ENCODE results near the gene PITX1.

The PITX1 gene

DNA sequence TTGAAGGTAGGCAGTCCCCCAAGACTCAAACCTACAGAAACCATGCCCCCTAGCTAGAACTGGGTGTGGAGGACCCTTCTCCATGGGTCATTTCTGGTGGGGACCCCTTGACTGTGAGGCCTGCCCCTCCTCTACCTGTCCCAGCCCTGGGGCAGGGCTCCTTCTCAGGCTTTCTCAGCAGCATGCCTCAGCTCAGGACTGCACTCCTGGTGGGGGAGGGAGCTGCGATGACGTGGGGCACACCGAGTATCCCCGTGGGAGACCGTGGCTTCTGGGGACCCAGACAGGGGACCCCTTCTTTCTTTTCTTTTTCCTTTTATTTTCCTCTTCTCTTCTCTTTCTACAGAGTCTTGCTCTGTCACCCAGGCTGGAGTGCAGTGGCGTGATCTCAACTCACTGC, 27.0 kb upstream of the PITX1 start:
- DNase-seq: no peak

DNA sequence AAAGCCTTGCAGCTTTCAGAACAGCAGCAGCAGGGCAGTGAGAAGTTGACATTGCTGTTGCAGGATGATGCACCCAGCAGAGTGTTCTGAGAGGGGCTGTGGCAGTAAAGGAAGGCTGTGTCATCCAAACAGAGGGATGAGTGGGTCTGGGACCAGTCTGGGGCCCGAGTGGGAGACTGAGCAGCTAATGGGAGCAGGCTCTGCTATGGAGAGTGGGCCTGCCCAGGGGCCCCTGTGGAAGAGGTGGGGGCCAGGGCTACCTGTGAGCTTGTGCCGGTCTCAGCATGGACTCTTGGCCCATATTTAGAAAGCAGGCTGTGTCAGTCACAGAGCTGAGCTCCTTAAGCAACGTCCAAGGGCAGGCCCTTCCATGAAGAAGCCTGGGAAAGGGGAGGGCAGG, 26.0 kb upstream of the PITX1 start:
- no peak for DNase-seq

DNA sequence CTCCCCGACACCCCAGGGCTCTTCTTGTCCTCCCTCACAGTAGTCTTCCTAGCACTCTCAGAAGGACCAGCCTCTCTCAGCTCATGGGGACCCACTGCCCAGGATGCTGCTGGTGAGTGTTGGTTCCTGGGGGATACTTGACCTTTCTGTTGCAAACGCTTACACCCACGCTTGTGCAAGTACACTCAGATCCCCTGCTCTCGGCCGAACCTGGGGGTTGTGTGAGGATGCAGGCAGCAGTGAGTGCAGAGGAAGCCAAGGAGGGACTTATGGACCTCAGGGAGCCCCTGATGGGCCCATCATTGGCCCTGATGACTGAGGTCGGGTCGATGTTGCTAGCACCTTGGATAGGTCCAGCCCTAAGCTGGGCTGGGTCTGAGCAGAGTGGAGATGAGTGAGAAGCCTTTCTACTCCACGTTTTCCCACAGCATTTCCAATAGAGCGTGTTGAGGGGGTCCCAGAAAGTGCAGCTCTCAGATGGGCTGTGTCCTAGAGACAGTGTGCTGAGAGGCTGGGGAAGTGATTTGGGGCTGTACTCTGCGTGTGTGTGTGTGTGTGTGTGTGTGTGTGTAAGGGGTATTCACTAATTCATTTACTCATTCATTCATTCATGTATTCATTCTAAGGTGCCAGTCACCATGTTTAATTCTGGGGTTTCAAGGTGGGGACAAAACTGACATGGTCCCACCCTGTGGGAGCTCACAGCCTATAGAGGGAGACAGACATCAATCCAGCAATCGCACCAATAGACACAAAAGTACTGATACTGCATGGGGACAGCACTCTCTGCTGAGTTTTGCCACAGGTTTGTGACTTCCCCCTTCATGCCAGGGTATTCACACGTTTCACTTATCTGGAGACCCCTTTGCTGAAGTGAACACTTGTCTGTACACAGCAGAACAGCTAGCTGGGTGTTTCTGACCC, 25.2 kb upstream of the PITX1 start:
- no peak for DNase-seq

DNA sequence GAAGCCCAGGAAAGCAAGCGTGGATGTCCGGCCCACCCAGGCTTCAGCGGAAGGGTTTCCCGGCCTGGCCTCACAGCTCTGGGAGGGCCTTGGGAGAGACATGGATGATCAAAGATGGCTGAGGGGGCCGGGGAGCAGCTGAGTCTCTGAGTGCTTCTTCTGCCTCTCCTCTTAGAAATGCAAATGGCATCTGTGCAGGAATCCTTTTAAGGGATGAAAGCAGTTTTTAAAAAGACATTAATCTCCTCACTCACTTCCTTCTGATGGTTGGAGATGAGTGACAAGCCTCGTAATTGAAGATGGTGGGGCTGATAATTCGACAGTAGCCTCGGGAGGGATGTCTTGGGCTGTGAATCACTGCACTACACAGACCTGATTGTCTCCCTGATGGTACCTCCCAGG, 24.3 kb upstream of the PITX1 start:
- DNase-seq: no peak

DNA sequence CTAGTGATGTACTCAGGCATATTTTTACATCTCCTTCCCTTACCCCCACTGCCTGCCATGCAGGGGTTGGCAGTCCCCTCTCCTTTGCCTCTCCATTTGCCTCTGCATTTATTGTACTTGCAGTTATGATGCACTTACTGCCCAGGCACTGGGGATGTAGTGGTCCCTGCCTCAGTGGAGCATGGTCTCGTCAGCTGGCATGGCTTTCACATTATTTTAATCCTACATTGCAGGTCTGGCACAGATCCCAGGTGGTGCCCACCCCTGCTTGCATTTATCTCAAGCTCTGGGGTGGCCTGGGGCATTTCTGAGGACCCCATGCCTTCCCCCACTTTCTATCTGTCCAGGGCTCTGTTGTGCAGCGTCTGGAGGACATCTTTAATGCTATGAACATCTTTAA, 23.2 kb upstream of the PITX1 start:
- no peak for DNase-seq

DNA sequence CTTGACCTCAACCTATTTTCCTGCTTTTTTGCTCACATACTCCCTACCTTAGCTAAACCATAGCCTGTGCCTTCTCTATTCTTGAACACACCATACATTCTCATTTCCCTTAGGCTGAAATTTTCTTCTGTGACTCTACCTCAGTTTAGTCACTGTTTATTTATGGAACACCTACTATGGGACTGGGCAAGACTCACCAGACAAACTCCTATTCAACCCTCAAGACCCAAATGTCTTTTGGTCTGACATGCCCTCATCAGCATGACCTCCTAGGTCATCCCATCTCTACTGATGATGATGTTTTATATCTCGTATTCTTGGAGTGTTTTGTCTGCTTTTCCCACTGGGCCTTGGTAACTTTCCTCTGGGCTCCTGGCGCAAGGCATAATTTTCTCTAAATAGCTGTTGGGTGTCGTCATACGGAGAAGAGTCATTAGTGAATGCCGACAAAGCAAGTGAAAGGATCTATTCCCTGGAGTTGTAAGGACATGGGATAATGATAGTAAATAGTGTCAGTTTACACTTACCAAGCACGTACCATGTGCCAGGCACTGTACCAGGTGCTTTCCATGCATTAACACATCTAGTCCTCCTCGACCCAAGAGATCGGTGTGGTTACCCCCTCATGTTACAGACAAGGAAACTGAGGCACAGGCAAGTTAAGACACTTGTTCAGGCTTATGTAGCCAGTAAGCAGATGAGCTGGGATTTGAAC, 22.4 kb upstream of the PITX1 start:
- DNase-seq: no peak

DNA sequence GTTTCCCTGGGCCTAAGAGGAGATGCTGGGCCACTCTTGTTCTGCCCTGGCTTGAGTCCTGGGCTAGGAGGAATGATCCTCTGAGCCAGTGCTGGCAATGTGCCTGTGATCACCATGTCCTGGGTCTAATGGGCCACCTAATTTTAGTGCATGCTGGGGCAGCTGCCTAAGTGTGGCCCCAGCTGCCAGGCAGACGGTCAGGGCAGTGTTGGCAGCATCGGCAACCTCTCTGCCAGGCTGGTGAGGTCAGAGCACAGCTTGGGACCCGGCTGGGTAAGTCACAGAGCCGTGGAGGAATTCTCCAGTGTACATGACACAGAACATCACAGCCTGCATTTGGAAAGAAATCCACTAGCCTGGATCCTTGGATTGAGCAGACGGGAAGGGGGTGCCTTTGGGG, 21.4 kb upstream of the PITX1 start:
- DNase-seq: no peak

DNA sequence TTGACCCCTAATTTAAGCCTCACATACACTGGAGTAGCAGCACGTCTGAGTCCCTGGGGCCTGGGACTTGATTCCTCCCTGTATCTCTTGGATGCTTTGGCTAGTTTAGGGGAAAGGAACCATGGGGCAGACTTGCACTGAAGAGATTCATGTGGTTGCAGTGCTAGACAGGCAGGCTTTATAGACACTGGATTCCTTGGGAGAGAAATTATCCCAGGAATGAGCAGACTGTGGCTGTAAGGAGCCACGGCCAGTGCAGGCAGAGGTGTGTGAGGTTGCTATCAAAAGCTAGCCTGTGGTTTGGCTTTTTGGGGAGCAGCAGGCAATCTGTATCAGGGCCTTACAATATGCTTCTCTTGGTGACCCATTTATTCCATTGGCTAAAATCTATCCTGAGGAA, 20.5 kb upstream of the PITX1 start:
- DNase-seq: no peak

DNA sequence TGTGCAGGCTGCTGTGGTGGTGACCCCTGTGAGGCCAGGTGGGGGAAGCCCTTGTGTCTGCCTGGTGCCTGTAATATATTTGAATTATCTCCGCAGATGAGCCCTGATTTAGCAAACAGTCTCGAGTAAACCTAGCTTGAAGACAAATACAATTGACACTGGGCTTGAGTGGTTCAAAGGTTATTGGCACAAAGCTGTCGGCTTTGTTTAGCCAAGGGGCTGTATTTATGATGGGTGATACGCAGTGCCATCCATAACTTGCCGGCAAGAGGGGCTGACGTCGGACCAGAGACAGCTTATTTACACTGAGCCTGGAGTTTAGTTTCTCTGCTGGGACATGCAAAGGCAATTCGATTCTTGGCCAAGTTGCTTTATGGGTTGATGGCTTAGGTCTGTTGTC, 20.0 kb upstream of the PITX1 start:
- no peak for DNase-seq

DNA sequence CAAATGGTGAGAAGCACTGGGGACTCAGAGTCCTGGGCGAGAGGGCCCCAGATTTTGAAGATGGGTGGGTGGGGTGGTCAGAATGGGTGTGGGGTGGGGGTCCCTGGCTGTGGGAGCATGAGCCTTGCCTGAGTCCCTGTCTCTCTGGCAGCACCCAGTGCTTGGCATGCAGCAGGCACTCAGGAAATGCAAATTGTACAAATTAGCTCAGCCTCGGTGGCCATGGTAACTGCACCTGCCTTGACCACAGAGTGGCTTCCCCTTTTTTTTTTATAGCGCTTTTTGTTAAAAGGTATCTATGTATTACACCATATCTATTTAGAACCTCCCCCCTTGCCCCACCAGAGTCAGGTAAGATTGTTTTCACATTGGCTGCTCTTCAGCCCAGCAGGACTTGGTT, 19.2 kb upstream of the PITX1 start:
- peak; percentile 37 for DNase-seq

DNA sequence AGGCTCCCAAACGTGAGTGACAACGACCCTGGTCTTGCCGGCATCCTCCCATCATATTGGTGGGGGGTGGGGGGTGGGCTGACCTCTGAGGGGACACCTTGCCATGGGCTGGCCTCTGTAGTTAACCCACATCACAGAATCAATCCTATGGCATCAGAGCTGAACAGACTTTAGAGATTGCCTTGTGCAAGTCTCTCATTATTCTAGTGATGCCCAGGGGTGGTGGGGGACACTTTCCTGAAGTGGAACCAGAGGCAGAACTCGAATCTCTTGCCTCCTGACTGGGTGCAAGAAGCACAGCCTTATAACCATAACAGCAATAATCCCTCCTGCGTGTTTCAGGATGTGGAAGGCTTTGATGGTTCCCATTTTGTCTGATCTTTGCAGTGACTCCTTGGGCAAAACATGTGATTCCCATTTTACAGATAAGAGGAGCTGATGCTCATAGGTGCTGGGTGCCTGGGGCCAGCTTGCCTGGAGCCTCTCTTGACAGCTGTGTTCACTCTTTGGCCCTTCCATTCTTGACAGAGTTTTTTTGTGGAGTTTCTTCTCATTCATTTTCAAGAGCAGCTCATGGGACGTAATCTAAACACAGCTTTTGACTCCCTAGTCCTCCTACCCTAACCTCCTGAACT, 18.6 kb upstream of the PITX1 start:
- no peak for DNase-seq

DNA sequence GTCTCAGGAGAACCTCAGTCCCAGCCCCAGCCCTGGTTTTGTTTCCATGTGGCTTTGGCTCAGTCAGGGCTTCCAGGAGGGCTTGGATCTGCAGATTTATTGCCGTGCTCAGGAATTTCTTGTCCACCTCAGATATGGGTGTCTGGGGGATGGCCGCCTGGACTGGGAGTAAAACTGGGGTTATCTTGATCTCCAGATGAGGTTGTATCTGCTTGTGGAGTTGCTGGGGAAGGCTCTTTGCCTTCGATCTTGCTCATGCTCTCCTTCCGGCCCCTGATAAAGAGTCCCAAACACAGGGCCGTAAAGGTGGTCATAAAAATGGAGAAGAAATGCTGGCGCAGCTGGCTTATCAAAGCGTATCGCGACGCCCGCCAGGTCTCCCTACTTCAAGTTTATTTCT, 17.8 kb upstream of the PITX1 start:
- DNase-seq: no peak

DNA sequence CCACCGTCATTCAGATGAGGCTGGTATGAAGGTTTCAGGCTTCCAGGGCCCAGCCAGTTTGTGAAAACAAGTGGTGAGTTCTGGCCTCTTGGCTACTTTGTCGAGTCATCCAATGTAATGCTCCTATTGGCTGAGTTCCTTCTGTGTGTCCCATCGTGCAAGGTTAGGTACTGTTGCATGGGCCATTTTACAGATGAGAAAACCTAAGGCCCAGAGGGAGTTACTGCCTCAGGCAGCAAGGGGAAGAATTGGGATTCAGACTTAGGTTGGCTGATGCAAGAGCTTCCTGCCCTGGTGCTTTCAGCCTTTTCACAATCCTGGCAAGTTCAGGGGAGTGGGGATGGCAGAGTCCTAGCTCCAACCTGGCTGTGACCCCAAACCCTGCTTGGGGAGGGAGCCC, 17.4 kb upstream of the PITX1 start:
- no peak for DNase-seq

DNA sequence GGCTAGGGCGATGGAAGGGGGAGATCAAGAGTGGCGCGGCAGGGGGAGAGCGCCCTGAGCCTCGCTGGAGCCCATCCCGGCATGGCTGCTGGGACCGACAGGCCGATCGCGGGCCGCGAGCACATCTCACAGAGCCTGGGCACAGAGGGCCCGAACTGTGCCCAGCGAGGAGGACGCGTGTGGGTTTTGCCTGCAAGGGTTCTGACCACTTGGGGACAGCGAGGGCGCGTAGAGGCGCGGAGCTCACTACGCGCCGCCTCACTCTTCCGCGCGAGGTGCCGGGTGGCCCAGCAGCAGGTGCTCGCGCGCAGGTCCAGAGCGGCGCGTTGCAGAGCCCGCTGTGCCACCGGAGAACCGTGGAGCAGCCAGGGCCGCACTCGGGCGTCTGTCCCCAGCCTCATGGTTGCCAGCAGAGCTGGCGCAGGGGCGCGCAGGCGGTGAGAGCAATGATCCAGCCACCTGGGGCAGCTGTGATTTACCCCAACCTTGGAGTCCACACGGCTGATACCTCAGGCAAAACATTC, 16.3 kb upstream of the PITX1 start:
- DNase-seq: no peak

DNA sequence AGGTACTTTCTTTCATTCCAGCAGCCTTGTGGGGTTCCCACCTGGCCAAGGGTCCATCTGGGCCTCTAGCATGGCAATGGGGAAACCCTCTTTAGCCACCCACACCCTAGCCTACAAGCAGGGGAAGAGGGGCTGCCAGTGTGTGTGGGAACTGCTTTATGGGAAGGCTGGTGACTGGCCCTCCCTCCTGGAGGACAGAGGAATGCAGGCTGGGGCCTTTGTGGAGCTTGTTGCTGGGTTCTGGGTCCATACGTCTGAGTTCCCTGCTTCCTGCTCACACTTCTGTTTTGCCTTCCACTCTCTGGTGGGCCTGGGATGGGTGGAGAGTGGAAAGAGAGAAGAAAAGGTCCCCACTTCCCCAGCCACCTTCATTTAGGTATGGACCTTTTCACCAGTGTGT, 14.9 kb upstream of the PITX1 start:
- DNase-seq: no peak

DNA sequence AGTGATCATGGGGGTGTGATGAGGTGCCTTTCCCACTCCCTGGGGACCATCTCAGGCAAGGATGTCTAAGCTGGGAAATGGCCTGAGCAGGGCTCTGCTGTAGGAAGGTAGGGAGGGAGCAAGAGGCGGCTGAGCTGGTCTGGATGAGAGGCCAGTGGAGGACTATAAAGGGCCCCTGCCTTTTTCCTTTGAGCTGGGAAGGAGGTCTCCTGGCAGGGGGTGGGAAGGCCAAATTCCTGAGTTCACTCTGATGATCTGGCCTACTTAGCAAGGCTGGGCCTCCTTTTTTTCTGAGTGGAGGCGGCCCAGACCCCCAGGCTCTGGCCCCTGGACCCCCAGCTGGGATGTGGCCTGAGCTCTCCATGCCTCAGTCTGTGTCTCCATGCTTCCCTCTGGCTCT, 14.3 kb upstream of the PITX1 start:
- DNase-seq: no peak

DNA sequence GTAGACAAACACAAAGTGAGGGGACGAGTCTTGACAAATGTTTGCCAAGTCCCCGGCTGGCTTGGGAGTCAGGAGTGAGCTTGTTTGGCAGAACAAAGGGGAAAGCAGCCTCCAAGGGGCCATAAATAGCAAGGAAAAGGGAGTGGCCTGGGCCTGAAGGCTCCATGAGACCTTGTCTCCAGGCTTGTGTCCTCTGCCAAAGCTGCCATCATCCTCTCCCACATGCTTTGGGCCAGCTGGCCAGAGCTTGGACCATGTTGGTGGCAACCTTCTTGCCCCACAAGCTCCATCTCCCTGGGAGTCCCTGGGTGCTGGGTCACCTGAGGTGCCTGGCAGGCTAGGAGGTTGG, 13.3 kb upstream of the PITX1 start:
- no peak for DNase-seq

DNA sequence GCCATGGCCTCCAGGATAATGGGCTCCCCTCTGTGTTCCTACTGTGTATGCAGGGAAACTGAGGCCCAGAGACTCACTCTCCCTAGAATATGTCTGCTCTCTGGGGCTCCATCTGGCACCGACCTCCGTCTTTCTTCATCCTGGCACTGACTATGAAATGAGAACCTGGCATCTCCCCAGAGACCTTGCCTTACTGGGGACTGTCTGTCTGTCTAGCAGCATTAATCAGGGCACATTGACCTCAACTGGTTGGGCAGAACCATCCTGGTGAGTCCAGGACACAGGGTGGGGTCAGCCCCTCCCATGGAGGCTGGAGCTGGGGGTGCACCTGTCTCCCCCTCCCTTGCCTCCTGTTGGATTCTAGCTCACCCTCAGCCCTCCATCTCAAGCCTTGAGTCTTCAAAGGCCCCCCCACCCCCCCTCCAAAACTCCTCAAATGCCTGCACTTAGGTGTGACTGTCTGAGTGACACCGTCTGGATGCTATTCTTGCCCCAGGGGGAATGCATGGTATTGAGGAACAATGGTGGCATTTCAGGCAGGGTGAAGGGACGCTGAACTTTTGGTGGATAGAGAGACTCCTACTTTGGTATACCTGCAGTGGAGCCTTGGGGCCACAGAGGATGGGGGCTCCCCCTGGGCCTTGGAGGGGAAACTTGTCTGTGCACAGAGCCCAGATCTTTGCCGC, 12.8 kb upstream of the PITX1 start:
- DNase-seq: no peak

DNA sequence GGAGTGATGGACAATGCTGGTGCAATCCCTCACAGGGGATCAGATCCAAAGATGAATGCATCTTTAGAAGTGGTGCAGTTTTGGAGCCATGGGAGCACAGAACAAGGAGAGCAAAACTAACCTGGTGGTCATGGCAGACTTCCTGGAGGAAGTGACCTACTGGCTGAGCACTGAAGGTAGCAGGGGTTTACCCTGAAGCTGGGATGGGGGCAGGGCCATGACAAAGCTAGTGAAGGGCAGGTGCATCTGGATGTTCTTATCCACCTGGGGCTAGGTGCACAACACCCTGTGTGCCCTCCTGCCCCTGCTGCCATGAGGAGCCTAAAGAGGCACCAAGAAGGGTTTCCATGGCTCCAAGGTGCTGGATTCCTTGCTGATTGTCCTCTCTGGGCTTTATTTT, 11.5 kb upstream of the PITX1 start:
- DNase-seq: no peak

DNA sequence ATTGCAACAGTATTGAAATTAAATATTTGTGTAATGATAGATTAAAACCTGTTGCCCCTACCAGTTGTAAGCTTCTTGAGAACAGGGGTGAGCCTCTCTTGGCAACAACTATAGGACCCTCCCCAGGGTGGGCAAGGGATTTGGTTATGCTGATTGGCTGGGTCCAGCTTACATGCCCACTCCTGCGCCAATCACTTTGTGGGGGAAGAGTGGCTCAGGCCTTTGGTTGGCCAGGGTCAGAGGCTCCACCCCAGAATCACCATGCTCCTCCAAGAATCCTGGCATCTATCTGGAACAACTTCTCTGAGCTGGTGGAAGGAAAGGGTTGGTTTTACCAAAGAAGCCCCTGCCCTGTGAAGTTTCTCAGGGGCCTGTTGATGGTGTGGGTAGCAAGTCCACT, 8.6 kb upstream of the PITX1 start:
- DNase-seq: no peak

DNA sequence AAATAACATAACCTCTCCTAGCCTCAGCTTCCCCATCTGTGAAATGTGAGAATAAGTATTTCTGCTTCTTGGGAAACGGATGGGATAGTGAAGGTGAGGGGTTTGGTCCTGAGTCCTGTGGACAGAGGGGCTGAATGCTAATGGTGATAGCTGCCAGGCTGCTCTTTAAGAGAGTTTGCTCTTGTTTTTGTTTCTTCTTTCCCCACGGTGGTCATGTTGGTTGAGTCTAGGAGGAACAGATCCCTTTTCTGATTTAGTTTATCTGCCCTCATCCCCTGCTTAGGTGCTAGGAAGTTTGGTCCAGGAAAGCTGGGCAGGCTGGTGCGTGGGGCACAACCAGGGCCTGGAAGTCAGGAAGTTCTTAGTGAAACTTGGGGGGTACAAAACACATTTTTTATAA, 7.7 kb upstream of the PITX1 start:
- no peak for DNase-seq

DNA sequence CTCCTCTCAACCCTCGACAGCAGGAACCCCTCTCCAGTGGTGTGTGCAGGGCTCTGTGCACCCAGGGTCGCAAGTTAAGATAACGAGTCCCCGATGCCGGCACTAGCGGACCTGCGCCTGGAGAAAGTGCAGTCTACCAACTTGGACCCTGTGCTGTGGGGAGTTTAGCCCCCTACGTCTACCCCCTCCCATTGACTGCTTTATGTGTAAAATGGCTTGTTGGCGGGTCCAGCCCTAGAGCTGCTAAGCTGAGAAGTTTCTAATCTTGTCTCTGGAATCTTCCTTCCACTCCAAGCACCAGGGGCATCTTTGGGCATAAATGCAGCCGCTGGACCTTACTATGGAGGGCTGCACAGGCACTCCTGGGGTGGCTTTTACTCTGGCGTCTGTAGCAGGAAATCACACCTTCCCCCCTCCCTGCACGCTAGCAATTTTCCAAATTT, 7.1 kb upstream of the PITX1 start:
- no peak for DNase-seq
